Keratinocyte (primary cell): ENCODE results near the gene ERF. TPM values are rescaled to one million over a fixed set of nuclear protein-coding genes. Genes with fewer than 3 reads are reported as not detected.

Experiments used
- DNase-seq: peaks from one replicate; pipeline ENCODE4 v3.0.0-alpha.2; 2011; ENCODE audit warnings: low read depth, missing footprints, low spot score
- FAIRE-seq: peaks from 2 replicates; lab custom pipeline; 2011; peaks lifted over from hg19 to GRCh38; lab: Jason Lieb, UNC
- H2AFZ ChIP-seq: 2 replicates; pipeline ENCODE4 v1.6.0; 2012; ENCODE audit warnings: low read length, control low read depth, inconsistent platforms; ENCODE audit not compliant: control insufficient read depth
- H3K27ac ChIP-seq: 2 replicates; pipeline ENCODE4 v1.5.1; 2011; ENCODE audit warnings: low read length; ENCODE audit not compliant: control insufficient read depth, insufficient read depth
- H3K27me3 ChIP-seq: 3 replicates; pipeline ENCODE4 v1.6.0; 2011; ENCODE audit warnings: low read length; ENCODE audit not compliant: control insufficient read depth, insufficient read depth; ENCODE audit errors: extremely low read depth
- H3K36me3 ChIP-seq, 2 experiments: 2 replicates in 1 of 2; 3 replicates in 1 of 2; pipeline ENCODE4 v1.5.1; 2011; ENCODE audit warnings: low read length in 2 of 2, mild to moderate bottlenecking in 1 of 2; ENCODE audit not compliant: control insufficient read depth in 2 of 2, insufficient read depth in 2 of 2; ENCODE audit errors: extremely low read depth in 1 of 2
- H3K4me1 ChIP-seq: 3 replicates; pipeline ENCODE4 v1.5.1; 2011; ENCODE audit warnings: low read length; ENCODE audit not compliant: control insufficient read depth, insufficient read depth; ENCODE audit errors: extremely low read depth
- H3K4me2 ChIP-seq: 3 replicates; pipeline ENCODE4 v1.6.0; 2011; ENCODE audit warnings: low read depth, low read length; ENCODE audit not compliant: control insufficient read depth, insufficient read depth; ENCODE audit errors: extremely low read depth
- H3K4me3 ChIP-seq, 3 experiments: fragments of 200-600 bp in 1 of 3; sonication (generic) in 1 of 3; 2 replicates in 2 of 3; 3 replicates in 1 of 3; pipeline ENCODE4 v1.5.1; 2011 to 2016; ENCODE audit warnings: low read length in 3 of 3, mild to moderate bottlenecking in 3 of 3, control low read depth in 2 of 3, inconsistent platforms in 1 of 3, low read depth in 1 of 3, mixed read lengths in 1 of 3, mixed run types in 1 of 3, moderate library complexity in 1 of 3; ENCODE audit not compliant: control insufficient read depth in 2 of 3, insufficient read depth in 2 of 3; ENCODE audit errors: extremely low read depth in 1 of 3
- H3K79me2 ChIP-seq: 2 replicates; pipeline ENCODE4 v1.6.0; 2012; ENCODE audit warnings: low read length; ENCODE audit not compliant: control insufficient read depth, insufficient read depth
- H3K9ac ChIP-seq: 3 replicates; pipeline ENCODE4 v1.6.0; 2011; ENCODE audit warnings: low read length; ENCODE audit not compliant: control insufficient read depth, insufficient read depth; ENCODE audit errors: extremely low read depth
- H3K9me1 ChIP-seq: 3 replicates; pipeline ENCODE4 v1.6.0; 2011; ENCODE audit warnings: low read length; ENCODE audit not compliant: control insufficient read depth, insufficient read depth; ENCODE audit errors: extremely low read depth
- H3K9me3 ChIP-seq: 2 replicates; pipeline ENCODE4 v1.5.1; 2012; ENCODE audit warnings: low read depth, low read length; ENCODE audit not compliant: control insufficient read depth
- H4K20me1 ChIP-seq: 3 replicates; pipeline ENCODE4 v1.6.0; 2011; ENCODE audit warnings: low read length; ENCODE audit not compliant: control insufficient read depth, insufficient read depth; ENCODE audit errors: extremely low read depth
- CTCF ChIP-seq, 3 experiments: IDR thresholded peaks in 1 of 3; conservative IDR thresholded peaks in 1 of 3; optimal IDR thresholded peaks in 1 of 3; 2 replicates in 2 of 3; 3 replicates in 1 of 3; pipeline versions ENCODE3 to v1.5.1; 2011; ENCODE audit warnings: low read length in 3 of 3, mild to moderate bottlenecking in 3 of 3, moderate library complexity in 2 of 3, control low read depth in 1 of 3, inconsistent platforms in 1 of 3; ENCODE audit not compliant: insufficient read depth in 2 of 3; ENCODE audit errors: extremely low read depth in 1 of 3
- EZH2 ChIP-seq: IDR thresholded peaks from one replicate; pipeline ENCODE4 v1.6.1; 2012; ENCODE audit warnings: inconsistent platforms, mild to moderate bottlenecking, low read length, moderate library complexity
- dilution Hi-C: fragments of 300-500 bp; cut with MboI; formaldehyde crosslinking; loops from one replicate; pipeline ENCODE4 v1.7.0; 2020; ENCODE audit warnings: low sequenced_read_pairs; ENCODE audit not compliant: extremely low pct_ligation_motif_present
- polyA plus RNA-seq, 5 experiments: library from polyadenylated mRNA; depleted of rRNA in 3 of 5; stranded (reverse) in 3 of 5; stranded (forward) in 1 of 5; unstranded in 1 of 5; fragments of >200 nt; gene quantifications; 1 replicate in 1 of 5; 2 replicates in 3 of 5; 3 replicates in 1 of 5; pipeline versions ENCODE4 v1.2.1 to v1.2.3, GENCODE V29; 2011 to 2012; ENCODE audit warnings: missing spikeins in 2 of 5, low read depth in 1 of 5, low replicate concordance in 1 of 5

The ERF gene
- polyA plus RNA-seq, 1 donor (not counting 4 experiments of a cell fraction or from before 2014, with no cell fraction given), result 83.5 TPM

GRCh38 chr19:42279902-42280814 is 25.2 kb upstream of the ERF start:
- Histone ChIP-seq H3K9me1 (peaks cover 5% of the 10 kb centered on the region), H3K79me2 (peaks cover 34% of the 10 kb centered on the region), H3K4me1 (peaks cover 74% of the 10 kb centered on the region), H3K4me3 (peak overlapping the region; percentile 56 to 83 (median 75)), H4K20me1 (no peaks in the 10 kb centered on the region), H3K9me3 (no peaks in the 10 kb centered on the region), H2AFZ (no peak overlapping the region), H3K4me2 (peak overlapping the region; percentile 93), H3K27ac (peak overlapping the region; percentile 72), H3K36me3 (peaks cover 4 to 22% of the 10 kb centered on the region in 2 experiments), H3K27me3 (no peaks in the 10 kb centered on the region), H3K9ac (peak overlapping the region; percentile 68)
- TF ChIP-seq EZH2 (no peak), CTCF (optimal IDR thresholded peaks at IDR 0.05 in 1 of 3, IDR thresholded peaks at IDR 0.05 in 1 of 3, conservative IDR thresholded peaks at IDR 0.05 in 1 of 3; ENCODE audit: extremely low read depth in 1 of 3, insufficient read depth in 2 of 3, low read length in 3 of 3) (peak; percentile 79 to 94 (median 89))
- FAIRE-seq (peak; percentile 70), DNase-seq (peak; percentile 76)
- dilution Hi-C loops, result no loop called here

GRCh38 chr19:42279155-42279901 is 24.4 kb upstream of the ERF start:
- peaks cover 35% of the 10 kb centered on the region for H3K79me2 ChIP-seq
- dilution Hi-C loops, result no loop called here
- no peak for TF ChIP-seq EZH2
- TF ChIP-seq CTCF (optimal IDR thresholded peaks at IDR 0.05 in 1 of 3, IDR thresholded peaks at IDR 0.05 in 1 of 3, conservative IDR thresholded peaks at IDR 0.05 in 1 of 3; ENCODE audit: extremely low read depth in 1 of 3, insufficient read depth in 2 of 3, low read length in 3 of 3), result no peak
- peak overlapping the region; percentile 72 for H3K27ac ChIP-seq
- peak overlapping the region; percentile 93 for H3K4me2 ChIP-seq
- H3K36me3 ChIP-seq, result peaks cover 9 to 30% of the 10 kb centered on the region in 2 experiments
- no peaks in the 10 kb centered on the region for H3K9me3 ChIP-seq
- no peaks in the 10 kb centered on the region for H4K20me1 ChIP-seq
- peak overlapping the region; percentile 68 for H3K9ac ChIP-seq
- H3K4me3 ChIP-seq, result peak overlapping the region; percentile 56 to 83 (median 75)
- FAIRE-seq (peak; percentile 32), DNase-seq (no peak)
- H3K27me3 ChIP-seq, result no peaks in the 10 kb centered on the region
- H3K4me1 ChIP-seq, result peaks cover 72% of the 10 kb centered on the region
- no peak overlapping the region for H2AFZ ChIP-seq
- peaks cover 5% of the 10 kb centered on the region for H3K9me1 ChIP-seq
